Measurements from ENCODE around the gene LYPD1. TPM values are rescaled to one million over a fixed set of nuclear protein-coding genes. Genes with fewer than 3 reads are reported as not detected.

LYPD1 gene
- total and polyA plus RNA-seq, 9 donors: 4.7 to 23.5 (median 7.4) TPM

GRCh38 chr2:132598536-132598935 is 71.5 kb downstream of the LYPD1 start:
- H3K9me3 ChIP-seq (replicated peaks; ENCODE audit: control insufficient read depth, low read depth, low read length): no peaks in the 10 kb centered on the region
- H3K4me3 ChIP-seq (ENCODE audit: low read length): no peak overlapping the region
- H3K4me1 ChIP-seq (ENCODE audit: control insufficient read depth, insufficient read depth, low read length): no peaks in the 10 kb centered on the region
- WGBS (ENCODE audit: insufficient coverage): no CpG with 5 or more reads among the region's 3 CpGs
- no peak overlapping the region for H3K27ac ChIP-seq (ENCODE audit: low read length)
- no peaks in the 10 kb centered on the region for H3K36me3 ChIP-seq (ENCODE audit: control insufficient read depth, insufficient read depth, low read length)
- no peak for DNase-seq
- no peaks in the 10 kb centered on the region for H3K27me3 ChIP-seq (ENCODE audit: control insufficient read depth, insufficient read depth, low read length)

- no peak overlapping the region for H3K4me3 ChIP-seq (ENCODE audit: low read length)
- H3K36me3 ChIP-seq (ENCODE audit: control insufficient read depth, insufficient read depth, low read length): no peaks in the 10 kb centered on the region
- no peaks in the 10 kb centered on the region for H3K9me3 ChIP-seq (replicated peaks; ENCODE audit: control insufficient read depth, low read depth, low read length)
- no peak overlapping the region for H3K27ac ChIP-seq (ENCODE audit: low read length)
- H3K27me3 ChIP-seq (ENCODE audit: control insufficient read depth, insufficient read depth, low read length): no peaks in the 10 kb centered on the region
- 91% methylated on average over 1 of the region's 1 CpG for whole genome bisulfite sequencing (ENCODE audit: insufficient coverage)
- no peak for DNase-seq
- no peaks in the 10 kb centered on the region for H3K4me1 ChIP-seq (ENCODE audit: control insufficient read depth, insufficient read depth, low read length)
Observed at GRCh38 chr2:132597831-132598230, 72.2 kb downstream of the LYPD1 start.

GRCh38 chr2:132597166-132597565 is 72.8 kb downstream of the LYPD1 start:
- H3K4me3 ChIP-seq (ENCODE audit: low read length): no peak overlapping the region
- no peaks in the 10 kb centered on the region for H3K27me3 ChIP-seq (ENCODE audit: control insufficient read depth, insufficient read depth, low read length)
- no peak for DNase-seq
- H3K27ac ChIP-seq (ENCODE audit: low read length): no peak overlapping the region
- H3K4me1 ChIP-seq (ENCODE audit: control insufficient read depth, insufficient read depth, low read length): no peaks in the 10 kb centered on the region
- no peaks in the 10 kb centered on the region for H3K9me3 ChIP-seq (replicated peaks; ENCODE audit: control insufficient read depth, low read depth, low read length)
- H3K36me3 ChIP-seq (ENCODE audit: control insufficient read depth, insufficient read depth, low read length): no peaks in the 10 kb centered on the region

GRCh38 chr2:132595693-132596092 is 74.3 kb downstream of the LYPD1 start:
- Histone ChIP-seq H3K27ac (ENCODE audit: low read length) (no peak overlapping the region), H3K4me1 (ENCODE audit: control insufficient read depth, insufficient read depth, low read length) (no peaks in the 10 kb centered on the region), H3K9me3 (replicated peaks; ENCODE audit: control insufficient read depth, low read depth, low read length) (no peaks in the 10 kb centered on the region), H3K27me3 (ENCODE audit: control insufficient read depth, insufficient read depth, low read length) (no peaks in the 10 kb centered on the region), H3K36me3 (ENCODE audit: control insufficient read depth, insufficient read depth, low read length) (no peaks in the 10 kb centered on the region), H3K4me3 (ENCODE audit: low read length) (no peak overlapping the region)
- WGBS (ENCODE audit: insufficient coverage): 100% methylated on average over 1 of the region's 2 CpGs
- DNase-seq: no peak

GRCh38 chr2:132595186-132595585 is 74.8 kb downstream of the LYPD1 start:
- WGBS (ENCODE audit: insufficient coverage): 62% methylated on average over 2 of the region's 6 CpGs
- H3K36me3 ChIP-seq (ENCODE audit: control insufficient read depth, insufficient read depth, low read length): no peaks in the 10 kb centered on the region

More at GRCh38 chr2:132595186-132595585, 74.8 kb downstream of the LYPD1 start:
- Histone ChIP-seq H3K27me3 (ENCODE audit: control insufficient read depth, insufficient read depth, low read length) (no peaks in the 10 kb centered on the region), H3K4me1 (ENCODE audit: control insufficient read depth, insufficient read depth, low read length) (no peaks in the 10 kb centered on the region), H3K9me3 (replicated peaks; ENCODE audit: control insufficient read depth, low read depth, low read length) (no peaks in the 10 kb centered on the region), H3K4me3 (ENCODE audit: low read length) (no peak overlapping the region), H3K27ac (ENCODE audit: low read length) (no peak overlapping the region)
- no peak for DNase-seq
